GM19372 (cell line): ENCODE results near the gene ST8SIA1.

Source experiments
- ATAC-seq: cut with Tn5 transposase; IDR thresholded peaks from one replicate; pipeline ENCODE4 v1.9.1; 2021; ENCODE audit warnings: mild to moderate bottlenecking, low read depth, moderate library complexity; ENCODE audit not compliant: unreplicated experiment

ST8SIA1 gene

GRCh38 chr12:22248571-22249115 lies 85.9 kb downstream of the ST8SIA1 start:
- no peak for ATAC-seq

GRCh38 chr12:22248121-22248520 lies 86.4 kb downstream of the ST8SIA1 start:
- ATAC-seq = no peak

- ATAC-seq = no peak
Observed at GRCh38 chr12:22246217-22246846, 88.2 kb downstream of the ST8SIA1 start.

DNA sequence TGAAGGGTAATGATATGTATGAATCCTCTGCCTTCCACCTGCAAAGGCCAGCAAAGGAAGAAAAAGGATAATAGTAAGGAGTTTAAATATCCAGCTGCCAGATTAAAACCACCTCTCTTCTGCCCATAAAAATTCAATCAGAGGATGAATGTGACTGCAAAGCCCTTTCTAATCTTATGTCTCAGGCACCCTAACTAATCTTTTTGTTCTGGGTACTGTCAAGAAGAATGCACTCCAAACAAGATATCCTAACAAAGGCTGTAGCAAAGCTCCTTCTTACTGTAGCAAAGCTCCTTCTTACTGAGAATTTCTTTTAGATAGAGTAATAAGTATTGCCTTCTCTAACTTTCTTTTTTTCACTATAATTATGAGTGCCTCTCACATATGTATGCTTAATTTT lies 91.8 kb downstream of the ST8SIA1 start:
- no peak for ATAC-seq

DNA sequence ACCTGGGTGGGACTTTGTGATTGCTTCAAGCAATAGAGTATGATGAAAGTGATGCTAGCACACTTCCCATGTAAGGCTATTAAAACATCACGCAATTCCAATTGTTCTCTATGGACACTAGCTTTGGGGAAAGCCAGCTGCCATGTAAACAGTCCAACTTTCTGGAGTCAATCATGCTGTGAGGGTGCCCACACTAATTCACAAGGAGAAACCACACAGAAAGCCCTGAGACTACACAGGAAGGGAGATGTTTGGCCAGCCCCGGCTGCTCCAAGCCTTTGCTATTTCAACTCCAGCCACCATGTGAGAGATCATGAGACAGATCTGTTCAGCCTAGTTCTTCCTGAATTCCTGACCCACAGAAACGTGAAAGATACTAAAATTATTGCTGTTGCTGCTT lies 96.3 kb downstream of the ST8SIA1 start:
- no peak for ATAC-seq

DNA sequence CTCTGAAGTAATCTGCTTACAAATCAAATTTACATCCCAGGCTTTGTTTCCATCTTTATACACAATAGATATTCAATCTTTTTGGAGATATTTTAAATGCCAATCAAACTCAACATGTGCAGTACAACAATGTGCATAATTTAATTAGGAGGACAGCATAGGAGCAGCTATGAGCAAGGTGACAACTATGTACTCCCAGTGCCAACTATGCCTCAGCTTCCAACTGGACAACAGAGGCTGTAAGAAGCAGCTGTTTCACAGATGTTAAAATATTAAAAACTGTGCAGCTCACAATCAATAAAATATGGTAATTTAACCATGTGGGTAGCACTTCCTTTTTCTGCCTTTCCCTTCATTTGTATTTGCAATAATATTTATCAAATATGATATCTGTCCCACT lies 99.9 kb downstream of the ST8SIA1 start:
- ATAC-seq = no peak

- ATAC-seq = no peak
Observed at GRCh38 chr12:22231836-22232235, 102.7 kb downstream of the ST8SIA1 start.

DNA sequence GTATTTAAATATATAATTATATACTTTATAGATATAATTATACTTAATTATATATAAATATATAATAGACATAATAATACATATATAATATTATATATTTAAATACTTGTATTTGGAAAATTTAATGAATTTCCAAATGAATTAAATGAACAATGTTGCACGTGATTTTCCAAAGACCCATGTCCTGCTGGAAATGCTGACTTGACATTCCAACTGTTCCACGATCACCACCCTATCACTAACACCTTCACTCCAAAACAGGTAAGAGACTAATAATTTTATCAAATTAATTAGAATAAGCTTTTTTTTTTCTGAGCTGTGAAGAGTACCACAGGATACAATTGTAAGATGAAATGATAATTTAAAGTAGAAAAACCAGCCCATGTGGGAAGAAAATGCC lies 103.4 kb downstream of the ST8SIA1 start:
- ATAC-seq = no peak

GRCh38 chr12:22230280-22230794 lies 104.2 kb downstream of the ST8SIA1 start:
- no peak for ATAC-seq

GRCh38 chr12:22229652-22230279 lies 104.7 kb downstream of the ST8SIA1 start:
- no peak for ATAC-seq

- ATAC-seq = no peak
Observed at GRCh38 chr12:22228022-22228875, 106.3 kb downstream of the ST8SIA1 start.

DNA sequence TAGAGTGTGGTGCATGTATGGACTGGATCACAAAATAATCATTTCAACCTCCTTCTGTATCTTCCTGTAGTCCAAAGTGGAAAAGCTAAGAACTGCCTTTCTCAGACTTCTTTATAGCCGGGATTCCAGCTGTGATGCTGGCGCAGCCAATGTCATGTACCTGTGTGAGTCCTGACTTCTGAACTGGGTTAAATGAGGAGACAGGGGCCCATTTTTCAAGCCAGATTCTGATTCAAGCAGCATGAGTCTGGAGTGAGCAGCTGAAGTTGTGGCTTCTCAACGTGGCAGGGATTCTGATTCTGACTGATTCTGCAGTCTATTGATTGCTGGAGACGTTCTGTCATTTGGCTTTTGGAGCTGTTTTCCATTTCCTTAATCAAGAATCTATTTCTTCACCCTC lies 111.2 kb downstream of the ST8SIA1 start:
- ATAC-seq = no peak

- no peak for ATAC-seq
Observed at GRCh38 chr12:22217556-22217955, 117.0 kb downstream of the ST8SIA1 start.

- no peak for ATAC-seq
Observed at GRCh38 chr12:22215467-22216253, 118.8 kb downstream of the ST8SIA1 start.

- no peak for ATAC-seq
Observed at GRCh38 chr12:22211128-22211527, 123.4 kb downstream of the ST8SIA1 start.

- ATAC-seq = no peak
Observed at GRCh38 chr12:22209422-22209821, 125.1 kb downstream of the ST8SIA1 start.

DNA sequence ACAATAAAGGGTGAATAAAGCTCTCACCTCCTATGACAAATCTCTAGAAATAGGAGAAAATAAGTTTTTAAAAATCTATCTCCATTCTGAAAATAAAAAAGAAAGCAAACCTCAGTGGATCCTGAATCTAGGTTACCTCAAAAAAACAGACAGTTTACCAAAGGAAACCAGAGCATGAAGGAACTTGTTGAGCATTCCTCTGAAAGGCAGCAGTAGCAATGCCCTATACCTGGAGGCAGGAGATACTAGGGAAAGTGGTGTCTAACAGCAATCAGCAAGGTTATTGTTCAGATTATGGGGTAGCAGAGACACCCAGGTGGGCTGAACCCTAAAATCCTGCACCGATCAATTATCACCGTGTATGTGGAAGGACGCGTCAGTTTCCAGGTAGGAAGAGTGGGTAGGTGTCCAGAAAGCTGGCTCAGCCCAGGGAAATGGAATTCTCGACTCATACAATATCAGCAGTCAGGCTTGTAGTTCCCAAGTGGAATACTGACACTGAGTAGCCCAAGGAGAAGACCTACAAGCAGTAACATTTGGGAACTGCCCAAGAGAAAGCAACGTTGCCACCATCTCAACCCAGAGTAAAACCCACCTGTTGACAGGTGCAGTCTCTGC lies 128.3 kb downstream of the ST8SIA1 start:
- ATAC-seq = no peak

GRCh38 chr12:22204391-22204790 lies 130.1 kb downstream of the ST8SIA1 start:
- no peak for ATAC-seq

- no peak for ATAC-seq
Observed at GRCh38 chr12:22202847-22203246, 131.7 kb downstream of the ST8SIA1 start.

DNA sequence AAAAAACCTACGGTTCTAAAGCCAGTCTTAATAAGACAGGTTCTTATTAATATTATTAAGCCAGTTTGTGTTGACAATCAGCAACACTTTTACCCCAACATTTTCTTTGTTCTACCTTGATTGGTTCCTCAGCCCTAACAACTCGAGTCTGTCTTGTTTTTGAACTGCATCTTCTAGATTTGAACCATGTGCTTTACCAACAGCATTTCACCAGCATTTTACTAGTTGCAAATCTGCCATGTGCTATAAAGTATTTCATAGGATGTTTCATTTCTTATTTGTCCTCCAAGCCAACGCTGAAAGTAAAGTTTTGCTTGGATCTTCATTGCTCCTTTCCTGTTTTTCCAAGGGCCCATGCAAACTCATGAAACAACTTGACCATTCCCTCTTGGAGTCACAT lies 133.4 kb downstream of the ST8SIA1 start:
- ATAC-seq = no peak
